Natural killer cell treated with Interleukin-12 subunit alpha and Interleukin-12 subunit beta and Interleukin-15 and Interleukin-18, amount 100 ng/mL, for 72 hours (primary cell): Measurements from ENCODE around the gene TMPRSS11F. TPM values are rescaled to one million over a fixed set of nuclear protein-coding genes. Genes with fewer than 3 reads are reported as not detected.

Experiments used
- ATAC-seq, 2 donors: fragments of 150-1000 bp; cut with Tn5 transposase in 1 of 2; sonication (Bioruptor Pico), chemical (Tn5 transposase) in 1 of 2; 2 replicates each; pipeline ENCODE4 v1.10.0; 2021
- DNase-seq: peaks from one replicate; pipeline ENCODE4 v3.0.0; 2022; ENCODE audit warnings: low spot score
- H3K27ac Mint-ChIP-seq, 2 donors: 1 replicate in 1 of 2; 2 replicates in 1 of 2; pipeline ENCODE4 v1.8.0; 2022; ENCODE audit warnings: mixed read lengths in 2 of 2, mild to moderate bottlenecking in 1 of 2, moderate library complexity in 1 of 2
- H3K27me3 Mint-ChIP-seq, 2 donors: 1 replicate in 1 of 2; 2 replicates in 1 of 2; pipeline ENCODE4 v1.8.0; 2022; ENCODE audit warnings: mixed read lengths in 2 of 2
- H3K36me3 Mint-ChIP-seq: one replicate; pipeline ENCODE4 v1.8.0; 2022; ENCODE audit warnings: mixed read lengths
- H3K4me1 Mint-ChIP-seq, 2 donors: 1 replicate in 1 of 2; 2 replicates in 1 of 2; pipeline ENCODE4 v1.8.0; 2022; ENCODE audit warnings: low read depth in 2 of 2, mixed read lengths in 2 of 2, mild to moderate bottlenecking in 1 of 2
- H3K4me3 Mint-ChIP-seq: one replicate; pipeline ENCODE4 v1.8.0; 2022; ENCODE audit warnings: mixed read lengths
- H3K9me3 Mint-ChIP-seq: 2 replicates; pipeline ENCODE4 v1.8.0; 2022; ENCODE audit warnings: mixed read lengths
- total RNA-seq, 2 donors: library from RNA; stranded (reverse); gene quantifications; one replicate each; pipeline ENCODE4 v1.2.3, GENCODE V29; 2022

TMPRSS11F gene
- total RNA-seq, 2 donors from 2014 or later: not detected

GRCh38 chr4:68141852-68142251, 12.2 kb upstream of the TMPRSS11F start:
- DNase-seq: no peak
- no peak for ATAC-seq
- H3K36me3 Mint-ChIP-seq: no peaks in the 10 kb centered on the region
- H3K27ac Mint-ChIP-seq: no peak overlapping the region
- H3K9me3 Mint-ChIP-seq: peaks cover 5% of the 10 kb centered on the region
- no peak overlapping the region for H3K4me3 Mint-ChIP-seq
- no peaks in the 10 kb centered on the region for H3K4me1 Mint-ChIP-seq
- H3K27me3 Mint-ChIP-seq: no peaks in the 10 kb centered on the region

- H3K27me3 Mint-ChIP-seq: no peaks in the 10 kb centered on the region
- H3K36me3 Mint-ChIP-seq: no peaks in the 10 kb centered on the region
- H3K4me3 Mint-ChIP-seq: no peak overlapping the region
- ATAC-seq (no peak), DNase-seq (no peak)
- no peak overlapping the region for H3K27ac Mint-ChIP-seq
- no peaks in the 10 kb centered on the region for H3K9me3 Mint-ChIP-seq
- H3K4me1 Mint-ChIP-seq: no peaks in the 10 kb centered on the region
Measured at GRCh38 chr4:68132342-68132741, 2.7 kb upstream of the TMPRSS11F start.

DNA sequence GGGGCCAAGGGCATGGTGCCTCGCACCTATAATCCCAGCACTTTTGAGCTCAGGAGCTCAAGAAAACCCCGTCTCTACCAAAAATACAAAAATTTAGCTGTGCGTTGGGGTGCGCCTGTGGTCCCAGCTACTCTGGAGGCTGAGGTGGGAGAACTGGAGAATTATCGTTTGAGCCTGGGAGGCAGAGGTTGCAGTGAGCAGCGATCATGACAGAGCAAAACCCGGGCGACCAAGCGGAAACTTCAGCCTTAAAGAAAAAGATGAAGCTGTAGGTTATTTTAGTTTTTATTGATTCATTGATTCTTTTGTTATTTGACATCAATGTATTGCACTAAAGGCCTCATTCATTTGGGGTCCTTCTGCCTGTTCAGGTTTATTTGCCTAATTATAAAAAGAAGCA, 5.4 kb downstream of the TMPRSS11F start:
- DNase-seq (no peak), ATAC-seq (no peak)
- H3K9me3 Mint-ChIP-seq: peaks cover 3% of the 10 kb centered on the region
- H3K27me3 Mint-ChIP-seq: no peaks in the 10 kb centered on the region
- H3K36me3 Mint-ChIP-seq: no peaks in the 10 kb centered on the region
- no peaks in the 10 kb centered on the region for H3K4me1 Mint-ChIP-seq
- H3K27ac Mint-ChIP-seq: no peak overlapping the region
- no peak overlapping the region for H3K4me3 Mint-ChIP-seq

- no peak for ATAC-seq
- Mint-ChIP-seq H3K27me3 (no peaks in the 10 kb centered on the region), H3K9me3 (peaks cover 3% of the 10 kb centered on the region)
Measured at GRCh38 chr4:68123525-68123924, 6.1 kb downstream of the TMPRSS11F start.

GRCh38 chr4:68119921-68120320, 9.7 kb downstream of the TMPRSS11F start:
- no peak overlapping the region for H3K27ac Mint-ChIP-seq
- no peak for ATAC-seq
- no peaks in the 10 kb centered on the region for H3K27me3 Mint-ChIP-seq
- H3K36me3 Mint-ChIP-seq: no peaks in the 10 kb centered on the region
- no peak overlapping the region for H3K4me3 Mint-ChIP-seq
- no peaks in the 10 kb centered on the region for H3K4me1 Mint-ChIP-seq
- DNase-seq: no peak
- H3K9me3 Mint-ChIP-seq: peaks cover 3% of the 10 kb centered on the region

More at GRCh38 chr4:68123525-68123924, 6.1 kb downstream of the TMPRSS11F start:
- H3K27ac Mint-ChIP-seq: no peak overlapping the region
- no peak overlapping the region for H3K4me3 Mint-ChIP-seq
- H3K4me1 Mint-ChIP-seq: no peaks in the 10 kb centered on the region
- DNase-seq: no peak
- H3K36me3 Mint-ChIP-seq: no peaks in the 10 kb centered on the region

- no peaks in the 10 kb centered on the region for H3K36me3 Mint-ChIP-seq
- ATAC-seq: no peak
- no peaks in the 10 kb centered on the region for H3K27me3 Mint-ChIP-seq
- no peak overlapping the region for H3K4me3 Mint-ChIP-seq
- peaks cover 13% of the 10 kb centered on the region for H3K9me3 Mint-ChIP-seq
- H3K4me1 Mint-ChIP-seq: no peaks in the 10 kb centered on the region
- H3K27ac Mint-ChIP-seq: no peak overlapping the region
- no peak for DNase-seq
Measured at GRCh38 chr4:68110441-68110840, 19.2 kb downstream of the TMPRSS11F start.

GRCh38 chr4:68109868-68110267, 19.8 kb downstream of the TMPRSS11F start:
- no peaks in the 10 kb centered on the region for H3K4me1 Mint-ChIP-seq
- no peak overlapping the region for H3K27ac Mint-ChIP-seq
- H3K9me3 Mint-ChIP-seq: peaks cover 13% of the 10 kb centered on the region
- no peak overlapping the region for H3K4me3 Mint-ChIP-seq
- H3K27me3 Mint-ChIP-seq: no peaks in the 10 kb centered on the region
- H3K36me3 Mint-ChIP-seq: no peaks in the 10 kb centered on the region
- ATAC-seq (no peak), DNase-seq (no peak)

DNA sequence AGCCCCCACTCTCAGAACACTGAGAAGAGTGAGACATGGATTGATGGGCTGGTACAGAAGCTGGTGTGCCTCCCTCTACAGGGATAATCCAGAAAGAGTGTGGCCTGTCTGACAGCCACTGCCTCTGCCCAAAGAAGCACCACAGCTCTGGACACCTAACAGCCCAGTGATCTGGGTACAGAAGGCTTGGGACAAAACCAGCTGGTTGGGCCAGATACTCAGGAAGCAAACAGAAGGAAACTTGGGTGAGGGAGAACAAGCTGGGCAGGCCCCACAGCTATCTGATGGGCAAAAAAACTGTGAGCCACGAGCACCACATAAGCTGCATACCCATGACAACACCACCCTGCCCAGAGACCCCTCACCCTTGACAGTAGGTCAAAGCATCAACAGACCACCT, 46.9 kb downstream of the TMPRSS11F start:
- H3K4me3 Mint-ChIP-seq: no peak overlapping the region
- ATAC-seq: no peak
- H3K9me3 Mint-ChIP-seq: peaks cover 6% of the 10 kb centered on the region
- H3K4me1 Mint-ChIP-seq: no peaks in the 10 kb centered on the region
- peaks cover 9% of the 10 kb centered on the region for H3K36me3 Mint-ChIP-seq
- H3K27me3 Mint-ChIP-seq: no peaks in the 10 kb centered on the region
- no peak overlapping the region for H3K27ac Mint-ChIP-seq
- no peak for DNase-seq

- H3K27me3 Mint-ChIP-seq: no peaks in the 10 kb centered on the region
- peaks cover 3% of the 10 kb centered on the region for H3K9me3 Mint-ChIP-seq
- no peak overlapping the region for H3K4me3 Mint-ChIP-seq
- no peaks in the 10 kb centered on the region for H3K36me3 Mint-ChIP-seq
- no peak for ATAC-seq
- no peak overlapping the region for H3K27ac Mint-ChIP-seq
- no peaks in the 10 kb centered on the region for H3K4me1 Mint-ChIP-seq
- no peak for DNase-seq
Measured at GRCh38 chr4:68079928-68080327, 49.7 kb downstream of the TMPRSS11F start.

GRCh38 chr4:68077737-68078136, 51.9 kb downstream of the TMPRSS11F start:
- DNase-seq (no peak), ATAC-seq (no peak)
- Mint-ChIP-seq H3K36me3 (no peaks in the 10 kb centered on the region), H3K4me3 (no peak overlapping the region), H3K4me1 (no peaks in the 10 kb centered on the region), H3K9me3 (no peaks in the 10 kb centered on the region), H3K27me3 (no peaks in the 10 kb centered on the region), H3K27ac (no peak overlapping the region)

GRCh38 chr4:68077301-68077700, 52.4 kb downstream of the TMPRSS11F start:
- H3K4me3 Mint-ChIP-seq: no peak overlapping the region
- ATAC-seq (no peak), DNase-seq (no peak)
- no peaks in the 10 kb centered on the region for H3K36me3 Mint-ChIP-seq
- H3K27ac Mint-ChIP-seq: no peak overlapping the region
- H3K27me3 Mint-ChIP-seq: no peaks in the 10 kb centered on the region
- no peaks in the 10 kb centered on the region for H3K9me3 Mint-ChIP-seq
- H3K4me1 Mint-ChIP-seq: no peaks in the 10 kb centered on the region

DNA sequence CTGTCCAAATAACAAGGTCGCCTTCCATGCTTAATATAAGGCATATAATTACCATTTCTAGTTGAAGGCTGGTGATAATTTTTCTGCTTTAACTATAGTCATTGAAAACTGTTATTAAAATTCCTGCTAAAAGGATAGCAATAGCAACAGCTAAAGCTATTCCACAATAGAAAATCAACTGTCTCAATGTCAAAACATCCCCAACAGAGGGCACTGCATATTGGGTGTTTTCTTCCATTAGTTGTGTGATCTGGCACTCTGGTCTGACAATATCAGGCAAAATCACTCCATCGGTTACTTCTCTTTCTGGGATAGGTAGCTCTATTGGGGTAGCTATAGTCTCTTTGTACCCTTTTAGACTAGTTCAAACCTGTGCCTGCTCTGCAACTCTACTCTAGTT, 53.5 kb downstream of the TMPRSS11F start:
- H3K36me3 Mint-ChIP-seq: no peaks in the 10 kb centered on the region
- ATAC-seq: no peak

GRCh38 chr4:68074397-68074796, 55.3 kb downstream of the TMPRSS11F start:
- Mint-ChIP-seq H3K4me1 (no peaks in the 10 kb centered on the region), H3K27me3 (no peaks in the 10 kb centered on the region), H3K36me3 (no peaks in the 10 kb centered on the region), H3K9me3 (no peaks in the 10 kb centered on the region), H3K27ac (no peak overlapping the region), H3K4me3 (no peak overlapping the region)
- DNase-seq (no peak), ATAC-seq (no peak)

More for the DNA sequence above, 53.5 kb downstream of the TMPRSS11F start:
- no peaks in the 10 kb centered on the region for H3K27me3 Mint-ChIP-seq
- no peaks in the 10 kb centered on the region for H3K4me1 Mint-ChIP-seq
- no peak for DNase-seq
- H3K27ac Mint-ChIP-seq: no peak overlapping the region
- H3K9me3 Mint-ChIP-seq: no peaks in the 10 kb centered on the region
- H3K4me3 Mint-ChIP-seq: no peak overlapping the region

- ATAC-seq: no peak
Measured at GRCh38 chr4:68070302-68070701, 59.4 kb downstream of the TMPRSS11F start.

DNA sequence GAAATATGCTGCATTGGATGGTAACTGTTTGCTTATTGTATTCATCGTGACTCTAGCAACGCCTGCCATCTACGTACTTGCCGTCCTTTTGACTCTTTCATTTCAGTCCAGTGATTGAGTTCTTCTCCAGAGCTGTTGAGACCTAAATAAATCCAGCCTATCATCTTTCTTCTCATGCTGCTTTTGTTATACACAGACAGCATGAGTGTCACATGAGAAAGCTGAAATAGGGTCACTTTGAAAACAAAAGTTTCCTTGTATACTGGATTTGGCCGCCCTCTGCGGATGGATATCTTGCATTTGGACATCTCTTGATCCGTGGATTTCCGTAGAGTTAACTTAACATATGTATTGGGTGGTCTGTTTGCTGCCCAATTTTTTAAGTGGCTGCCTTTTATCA, 67.2 kb downstream of the TMPRSS11F start:
- Mint-ChIP-seq H3K36me3 (no peaks in the 10 kb centered on the region), H3K27me3 (no peaks in the 10 kb centered on the region), H3K4me1 (no peaks in the 10 kb centered on the region), H3K27ac (no peak overlapping the region), H3K4me3 (no peak overlapping the region), H3K9me3 (peaks cover 6% of the 10 kb centered on the region)
- ATAC-seq (no peak), DNase-seq (no peak)

More at GRCh38 chr4:68070302-68070701, 59.4 kb downstream of the TMPRSS11F start:
- H3K27ac Mint-ChIP-seq: no peak overlapping the region
- no peaks in the 10 kb centered on the region for H3K36me3 Mint-ChIP-seq
- no peak for DNase-seq
- H3K9me3 Mint-ChIP-seq: no peaks in the 10 kb centered on the region
- H3K27me3 Mint-ChIP-seq: no peaks in the 10 kb centered on the region
- no peaks in the 10 kb centered on the region for H3K4me1 Mint-ChIP-seq
- H3K4me3 Mint-ChIP-seq: no peak overlapping the region
